ENCODE data around the gene IQCF2. TPM values are rescaled to one million over a fixed set of nuclear protein-coding genes. Genes with fewer than 3 reads are reported as not detected.
"Not testable (repeated sequence)": the region's sequence is repeated elsewhere in the genome, so short reads cannot be mapped to it uniquely, and the experiment has no call there.

Gene IQCF2
- total RNA-seq, 1 donor from 2014 or later: not detected

- no peak for DNase-seq
Observed at GRCh38 chr3:51879937-51880336, 18.5 kb downstream of the IQCF2 start.

GRCh38 chr3:51886447-51886846, 25.0 kb downstream of the IQCF2 start:
- no peak for DNase-seq

- no peak for DNase-seq
Observed at GRCh38 chr3:51887620-51888019, 26.2 kb downstream of the IQCF2 start.

DNA sequence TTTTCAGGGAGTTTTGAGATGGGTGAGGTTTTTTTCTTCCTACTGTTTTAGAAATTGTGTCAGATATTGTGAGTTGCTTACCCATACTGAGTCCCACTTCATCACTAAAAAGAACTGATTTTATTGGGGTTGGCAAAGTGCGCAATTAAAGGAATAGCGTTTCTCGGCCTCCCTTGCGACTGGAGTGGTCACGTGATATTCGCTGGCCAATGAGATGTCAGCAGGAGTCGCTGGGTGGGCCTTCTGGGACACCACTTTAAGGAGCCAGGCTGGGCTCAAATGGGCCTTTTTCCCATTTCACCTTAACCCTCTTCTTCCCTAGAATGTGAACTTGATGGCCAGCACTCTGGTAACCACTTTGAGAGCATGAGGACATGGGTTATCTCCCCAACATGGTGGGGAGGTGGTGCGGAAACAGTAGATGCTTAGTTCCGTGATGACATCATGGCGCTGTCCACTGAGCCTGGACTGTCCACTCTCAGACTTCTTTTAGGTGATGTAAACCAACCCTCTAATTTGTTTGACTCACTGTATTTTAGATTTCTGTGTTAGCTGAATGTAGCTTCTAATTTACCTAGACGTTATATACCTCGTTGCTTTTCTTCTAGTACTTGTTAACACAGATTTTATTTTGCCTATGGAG, 27.2 kb downstream of the IQCF2 start:
- DNase-seq: no peak

DNA sequence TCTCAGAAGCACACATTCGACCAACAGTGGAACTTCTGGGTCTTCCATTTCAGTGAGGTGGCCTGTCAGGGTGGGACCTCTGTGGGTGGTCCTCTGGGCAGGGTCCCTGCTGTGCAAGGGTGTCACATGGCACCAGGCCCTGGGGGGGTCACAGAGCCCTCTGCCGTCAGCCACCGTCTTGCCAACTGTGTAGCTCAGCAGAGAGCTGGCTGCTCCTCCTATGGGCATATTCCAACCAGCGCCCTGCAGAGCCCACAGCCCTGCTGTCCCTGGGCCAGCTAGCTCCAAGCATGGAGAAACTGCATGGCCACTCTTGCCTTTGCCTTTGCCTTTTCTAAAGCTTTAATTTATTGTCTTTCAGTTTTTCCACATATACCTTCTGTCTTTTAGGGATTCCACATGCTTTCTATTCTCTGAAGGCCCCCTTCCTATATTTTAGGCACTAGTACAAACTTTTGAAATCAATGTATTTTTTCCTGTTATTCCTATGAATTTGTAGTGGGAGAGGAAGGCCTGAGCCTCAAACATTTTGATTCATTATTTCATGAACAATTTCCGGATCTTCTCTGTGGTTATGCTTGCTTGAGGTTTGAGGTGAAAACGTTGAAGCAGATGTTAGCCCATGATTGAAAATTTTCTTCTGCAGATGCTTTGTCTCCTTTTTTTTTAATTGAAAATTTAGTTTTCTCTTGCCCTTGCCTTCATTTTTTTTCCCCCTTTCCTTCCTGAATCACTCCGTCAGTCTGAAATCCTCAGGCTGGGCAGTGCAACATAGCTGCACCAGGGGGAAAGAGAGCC, 30.0 kb downstream of the IQCF2 start:
- no peak for DNase-seq

DNA sequence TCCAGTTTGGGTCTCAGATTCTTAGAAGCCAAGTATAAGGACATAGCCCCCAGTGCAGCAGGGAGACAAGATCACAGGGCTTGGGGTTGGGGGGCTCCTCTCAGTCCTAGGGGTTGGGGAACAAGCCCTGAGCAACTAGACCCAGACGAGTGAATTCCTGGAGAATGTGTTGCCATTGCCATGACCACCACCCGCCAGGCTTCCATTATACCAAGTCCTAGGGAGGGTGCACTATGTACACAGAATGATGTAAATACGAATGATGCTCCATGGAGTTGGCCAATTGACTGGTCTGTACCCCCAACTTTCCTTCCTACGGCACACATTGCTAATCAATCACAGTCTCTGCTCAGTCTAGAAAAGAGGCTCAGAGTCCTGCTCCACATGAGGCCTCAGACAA, 33.0 kb downstream of the IQCF2 start:
- no peak for DNase-seq

DNA sequence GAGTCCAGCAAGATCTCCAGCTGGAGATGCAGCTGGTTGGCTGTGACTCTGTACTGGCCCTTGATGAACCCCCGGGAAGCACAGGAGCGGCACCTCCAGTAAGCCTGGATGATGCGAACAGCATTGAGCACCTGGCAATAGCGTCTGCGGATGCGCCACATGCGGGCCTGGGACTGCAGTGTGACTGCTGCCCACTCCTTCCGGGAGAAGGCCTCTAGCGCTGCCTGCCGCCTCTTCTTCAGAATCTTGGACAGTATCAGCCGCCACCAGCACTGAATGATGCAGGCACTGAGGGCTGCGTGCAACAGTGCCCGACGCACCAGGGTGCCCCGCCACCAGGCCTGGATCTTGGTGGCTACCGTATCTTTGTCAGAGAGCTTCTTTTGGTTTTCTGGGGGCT, 33.5 kb downstream of the IQCF2 start:
- no peak for DNase-seq

GRCh38 chr3:51896607-51897305, 35.3 kb downstream of the IQCF2 start:
- no peak for DNase-seq

- no peak for DNase-seq
Observed at GRCh38 chr3:51897391-51897790, 36.0 kb downstream of the IQCF2 start.

GRCh38 chr3:51900043-51900442, 38.6 kb downstream of the IQCF2 start:
- not testable (repeated sequence) for DNase-seq

- DNase-seq: not testable (repeated sequence)
Observed at GRCh38 chr3:51902361-51902760, 40.9 kb downstream of the IQCF2 start.

DNA sequence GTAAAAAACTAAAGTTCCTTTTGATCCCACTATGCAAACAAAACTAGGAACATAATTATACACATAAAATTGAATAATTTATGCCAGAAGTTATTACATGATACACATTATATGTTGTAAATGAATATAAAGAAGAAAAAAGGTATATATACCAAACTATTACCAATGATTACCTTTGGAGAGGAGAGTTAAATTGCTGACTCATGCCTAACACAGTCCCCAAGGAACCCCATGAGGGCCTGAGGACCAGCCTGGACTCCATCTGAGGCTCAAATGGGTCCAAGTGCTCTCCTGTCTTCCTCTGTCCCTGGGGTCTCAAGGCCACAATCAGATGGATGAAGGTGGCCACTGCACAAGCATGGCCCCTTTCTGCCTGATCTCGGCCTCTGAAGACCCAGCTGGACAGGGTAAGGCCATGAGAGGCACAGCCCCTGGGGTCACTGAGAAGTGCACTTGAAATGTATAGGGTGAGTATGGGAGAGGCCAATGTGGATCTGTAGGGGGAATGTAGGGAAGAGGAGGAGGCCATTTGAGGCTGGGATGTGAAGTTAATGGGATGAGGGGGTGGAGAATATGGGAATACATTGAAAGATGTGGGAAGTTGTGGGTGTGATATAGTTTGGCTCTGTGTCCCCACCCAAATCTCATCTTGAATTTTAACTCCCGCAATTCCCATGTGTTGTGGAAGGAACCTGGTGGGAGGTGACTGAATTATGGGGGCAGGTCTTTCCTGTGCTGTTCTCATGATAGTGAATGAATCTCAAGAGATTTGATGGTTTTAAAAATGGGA, 42.8 kb downstream of the IQCF2 start:
- DNase-seq: no peak

DNA sequence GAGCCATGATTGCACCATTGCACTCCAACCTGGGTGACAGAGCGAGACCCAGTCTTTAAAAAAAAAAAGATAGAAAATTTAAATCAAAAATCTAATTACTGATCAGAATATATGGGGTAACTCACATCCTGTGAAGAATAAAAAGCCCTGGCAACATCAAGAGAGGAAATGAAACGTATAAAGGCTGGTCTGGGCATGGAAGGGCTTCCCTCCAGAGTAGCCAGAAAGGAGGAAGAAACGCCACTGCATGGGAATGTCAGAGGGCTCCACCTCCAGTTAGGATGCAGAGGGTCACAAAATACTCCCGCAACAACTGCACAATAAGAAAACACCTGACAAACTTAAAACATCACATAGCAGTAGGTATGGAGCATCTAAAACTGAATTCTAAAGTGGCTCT, 46.6 kb downstream of the IQCF2 start:
- no peak for DNase-seq

Small RNAs within 50 kb of the gene (small RNA-seq; reads per million reads assigned to genes)
- gene RN7SL504P: 0.64 reads per million, percentile 59 among the genes with 10 or more reads in this experiment

Other genes starting within 250 kb of the IQCF2 start
- gene TEX264, start 190.4 kb upstream of the IQCF2 start, total RNA-seq: 15.9 TPM
- gene GRM2, start 154.5 kb upstream of the IQCF2 start, total RNA-seq: 12.5 TPM
- gene IQCF6, start 82.4 kb upstream of the IQCF2 start, total RNA-seq: not detected
- not detected for gene IQCF5, start 14.0 kb downstream of the IQCF2 start, total RNA-seq
- not detected for gene IQCF1, start 41.7 kb downstream of the IQCF2 start, total RNA-seq
- 16.8 TPM for gene RRP9, start 80.3 kb downstream of the IQCF2 start, total RNA-seq
- 1.7 TPM for gene PARP3, start 80.7 kb downstream of the IQCF2 start, total RNA-seq
- 0.62 TPM for gene GPR62, start 93.8 kb downstream of the IQCF2 start, total RNA-seq
- 42.7 TPM for gene PCBP4, start 105.8 kb downstream of the IQCF2 start, total RNA-seq
- 1.9 TPM for gene ABHD14B, start 112.4 kb downstream of the IQCF2 start, total RNA-seq
- gene ABHD14A, start 113.4 kb downstream of the IQCF2 start, total RNA-seq: 20.6 TPM
- 2.8 TPM for gene ACY1, start 121.9 kb downstream of the IQCF2 start, total RNA-seq
- 778 TPM for gene RPL29, start 134.3 kb downstream of the IQCF2 start, total RNA-seq
- 10.8 TPM for gene DUSP7, start 195.0 kb downstream of the IQCF2 start, total RNA-seq